CD4-positive, alpha-beta memory T cell (primary cell): ENCODE results near the gene CLCN2. TPM values are rescaled to one million over a fixed set of nuclear protein-coding genes. Genes with fewer than 3 reads are reported as not detected.
"Not testable (repeated sequence)": the region's sequence is repeated elsewhere in the genome, so short reads cannot be mapped to it uniquely, and the experiment has no call there.

ENCODE experiments used
- CTCF ChIA-PET: fragments of 350-600 bp; sonication (Branson Sonifier 250); formaldehyde crosslinking; loops from one replicate; lab custom pipeline; 2021; ENCODE audit warnings: inconsistent platforms; ENCODE audit not compliant: partially characterized antibody; lab: Charles Lee
- POLR2A ChIA-PET: fragments of 350-600 bp; sonication (Branson Sonifier 250); formaldehyde crosslinking; loops from one replicate; lab custom pipeline; 2021; ENCODE audit not compliant: partially characterized antibody; lab: Charles Lee
- DNase-seq, 5 donors: peaks; one replicate each; pipeline versions ENCODE4 v3.0.0 to v3.0.0-alpha.2; 2020 to 2022; ENCODE audit warnings: mixed read lengths in 1 of 5
- H3K27ac ChIP-seq: one replicate; pipeline ENCODE4 v1.7.0; 2013; ENCODE audit warnings: low read depth, low read length
- H3K27me3 ChIP-seq: 2 replicates; pipeline ENCODE4 v1.7.0; 2013; ENCODE audit warnings: mild to moderate bottlenecking, low read length, moderate library complexity; ENCODE audit not compliant: insufficient read depth
- H3K36me3 ChIP-seq: 2 replicates; pipeline ENCODE4 v1.7.0; 2013; ENCODE audit warnings: mild to moderate bottlenecking, low read length, moderate library complexity; ENCODE audit not compliant: insufficient read depth
- H3K4me1 ChIP-seq: 2 replicates; pipeline ENCODE4 v1.7.0; 2013; ENCODE audit warnings: mild to moderate bottlenecking, low read length, moderate library complexity; ENCODE audit not compliant: insufficient read depth
- H3K4me3 ChIP-seq, 2 donors: one replicate each; pipeline ENCODE4 v1.7.0; 2013; ENCODE audit warnings: low read length in 2 of 2, mild to moderate bottlenecking in 1 of 2
- H3K9me3 ChIP-seq, 2 donors: one replicate each; pipeline ENCODE4 v1.7.0; 2013; ENCODE audit warnings: low read length in 2 of 2, control low read depth in 1 of 2; ENCODE audit not compliant: control insufficient read depth in 1 of 2
- H3K27ac Mint-ChIP-seq, 7 donors: one replicate each; pipeline ENCODE4 v1.8.0; 2020 to 2021; ENCODE audit warnings: mixed read lengths in 7 of 7, mild to moderate bottlenecking in 6 of 7, inconsistent platforms in 3 of 7, moderate library complexity in 3 of 7
- H3K27me3 Mint-ChIP-seq, 2 donors: one replicate each; pipeline ENCODE4 v1.8.0; 2020 to 2021; ENCODE audit warnings: mixed read lengths in 2 of 2
- H3K36me3 Mint-ChIP-seq, 2 donors: one replicate each; pipeline ENCODE4 v1.8.0; 2020 to 2021; ENCODE audit warnings: mixed read lengths in 2 of 2, inconsistent platforms in 1 of 2, mild to moderate bottlenecking in 1 of 2
- H3K4me1 Mint-ChIP-seq, 4 donors: one replicate each; pipeline ENCODE4 v1.8.0; 2020 to 2021; ENCODE audit warnings: mixed read lengths in 4 of 4, mild to moderate bottlenecking in 1 of 4
- H3K4me3 Mint-ChIP-seq, 8 donors: one replicate each; pipeline ENCODE4 v1.8.0; 2020 to 2021; ENCODE audit warnings: mixed read lengths in 8 of 8, mild to moderate bottlenecking in 7 of 8, moderate library complexity in 6 of 8, inconsistent platforms in 3 of 8
- H3K9me3 Mint-ChIP-seq, 8 donors: one replicate each; pipeline ENCODE4 v1.8.0; 2020 to 2021; ENCODE audit warnings: mixed read lengths in 8 of 8, mild to moderate bottlenecking in 5 of 8, inconsistent platforms in 3 of 8, moderate library complexity in 1 of 8
- intact Hi-C: fragments of 100-400 bp; cut with micrococcal nuclease; formaldehyde crosslinking; loops from one replicate; pipeline ENCODE4 v1.15.1; 2023
- polyA plus RNA-seq, 2 donors: library from polyadenylated mRNA; unstranded; fragments of 300-500 nt; fragmentation: Illumina TruSeq; gene quantifications; one replicate each; pipeline ENCODE4 v1.2.3, GENCODE V29; 2021
- total RNA-seq, 2 experiments: library from RNA; stranded (reverse); gene quantifications; one replicate each; pipeline ENCODE4 v1.2.3, GENCODE V29; 2021

Gene CLCN2
- total and polyA plus RNA-seq, 4 experiments from 2014 or later, result 0.24 to 5.4 (median 2.1) TPM

DNA sequence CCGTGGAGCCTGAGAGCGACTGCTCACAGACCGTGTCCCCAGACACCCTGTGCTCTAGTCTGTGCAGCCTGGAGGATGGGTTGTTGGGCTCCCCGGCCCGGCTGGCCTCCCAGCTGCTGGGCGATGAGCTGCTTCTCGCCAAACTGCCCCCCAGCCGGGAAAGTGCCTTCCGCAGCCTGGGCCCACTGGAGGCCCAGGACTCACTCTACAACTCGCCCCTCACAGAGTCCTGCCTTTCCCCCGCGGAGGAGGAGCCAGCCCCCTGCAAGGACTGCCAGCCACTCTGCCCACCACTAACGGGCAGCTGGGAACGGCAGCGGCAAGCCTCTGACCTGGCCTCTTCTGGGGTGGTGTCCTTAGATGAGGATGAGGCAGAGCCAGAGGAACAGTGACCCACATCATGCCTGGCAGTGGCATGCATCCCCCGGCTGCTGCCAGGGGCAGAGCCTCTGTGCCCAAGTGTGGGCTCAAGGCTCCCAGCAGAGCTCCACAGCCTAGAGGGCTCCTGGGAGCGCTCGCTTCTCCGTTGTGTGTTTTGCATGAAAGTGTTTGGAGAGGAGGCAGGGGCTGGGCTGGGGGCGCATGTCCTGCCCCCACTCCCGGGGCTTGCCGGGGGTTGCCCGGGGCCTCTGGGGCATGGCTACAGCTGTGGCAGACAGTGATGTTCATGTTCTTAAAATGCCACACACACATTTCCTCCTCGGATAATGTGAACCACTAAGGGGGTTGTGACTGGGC, 16.7 kb downstream of the CLCN2 start:
- H3K27ac ChIP-seq, result no peak overlapping the region
- H3K4me3 Mint-ChIP-seq, result no peak overlapping the region
- ChIA-PET CTCF (no interaction called here), POLR2A (no interaction called here)
- H3K4me1 ChIP-seq, result no peaks in the 10 kb centered on the region
- no peak for DNase-seq
- no peak overlapping the region for H3K4me3 ChIP-seq
- no peaks in the 10 kb centered on the region for H3K27me3 Mint-ChIP-seq
- H3K36me3 ChIP-seq, result peaks cover 3% of the 10 kb centered on the region
- no peaks in the 10 kb centered on the region for H3K9me3 Mint-ChIP-seq
- intact Hi-C loops, result no loop called here
- no peaks in the 10 kb centered on the region for H3K27me3 ChIP-seq
- H3K27ac Mint-ChIP-seq, result no peak overlapping the region
- H3K4me1 Mint-ChIP-seq, result peaks cover 0 to 16% (median under 1%) of the 10 kb centered on the region in 4 donors
- no peaks in the 10 kb centered on the region for H3K9me3 ChIP-seq
- peaks cover 4 to 13% of the 10 kb centered on the region in 2 donors for H3K36me3 Mint-ChIP-seq

DNA sequence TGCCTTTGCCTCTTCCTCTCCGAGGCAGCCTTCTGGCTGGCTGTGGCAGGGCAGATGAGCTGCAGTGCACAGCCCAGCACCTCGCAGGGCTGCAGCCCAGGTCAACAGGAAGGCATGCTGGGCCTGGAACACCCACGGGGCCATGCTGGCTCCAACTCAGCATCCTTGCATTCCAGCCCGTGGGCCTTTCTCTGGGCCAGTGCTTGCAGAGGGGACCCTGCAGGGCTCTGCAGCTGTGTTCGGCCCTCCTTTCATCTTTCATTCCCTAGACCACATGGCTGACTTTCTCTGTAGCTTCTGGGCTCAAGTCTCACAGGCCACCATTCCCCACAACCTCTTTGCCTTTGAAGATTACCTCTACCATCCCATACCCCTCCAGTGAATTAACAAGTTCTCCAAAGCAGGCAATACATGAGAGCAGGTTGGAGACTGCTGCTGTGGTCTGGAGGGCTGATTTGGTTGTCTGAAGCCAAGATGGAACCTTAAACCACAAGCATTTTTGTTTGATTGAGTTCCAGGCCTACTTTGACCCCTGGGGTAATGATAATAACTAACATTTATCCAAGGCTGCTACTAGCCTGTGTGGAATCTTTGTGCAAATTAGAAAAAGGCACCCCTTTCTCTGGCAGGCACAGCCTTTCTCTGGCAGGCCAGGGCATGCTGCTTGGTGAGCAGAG, 18.1 kb downstream of the CLCN2 start:
- Histone ChIP-seq H3K4me3 (no peak overlapping the region), H3K27me3 (no peaks in the 10 kb centered on the region), H3K9me3 (no peaks in the 10 kb centered on the region), H3K4me1 (no peaks in the 10 kb centered on the region), H3K36me3 (peaks cover 3% of the 10 kb centered on the region), H3K27ac (no peak overlapping the region)
- DNase-seq, result no peak
- H3K27ac Mint-ChIP-seq, result peak overlapping the region in 1 of 7 donors; percentile 35
- no peaks in the 10 kb centered on the region for H3K27me3 Mint-ChIP-seq
- H3K4me1 Mint-ChIP-seq, result peaks cover 1 to 16% (median 3%) of the 10 kb centered on the region in 4 donors
- ChIA-PET POLR2A (no interaction called here), CTCF (no interaction called here)
- intact Hi-C loops, result no loop called here
- H3K9me3 Mint-ChIP-seq, result no peaks in the 10 kb centered on the region
- peaks cover 4 to 13% of the 10 kb centered on the region in 2 donors for H3K36me3 Mint-ChIP-seq
- no peak overlapping the region for H3K4me3 Mint-ChIP-seq

DNA sequence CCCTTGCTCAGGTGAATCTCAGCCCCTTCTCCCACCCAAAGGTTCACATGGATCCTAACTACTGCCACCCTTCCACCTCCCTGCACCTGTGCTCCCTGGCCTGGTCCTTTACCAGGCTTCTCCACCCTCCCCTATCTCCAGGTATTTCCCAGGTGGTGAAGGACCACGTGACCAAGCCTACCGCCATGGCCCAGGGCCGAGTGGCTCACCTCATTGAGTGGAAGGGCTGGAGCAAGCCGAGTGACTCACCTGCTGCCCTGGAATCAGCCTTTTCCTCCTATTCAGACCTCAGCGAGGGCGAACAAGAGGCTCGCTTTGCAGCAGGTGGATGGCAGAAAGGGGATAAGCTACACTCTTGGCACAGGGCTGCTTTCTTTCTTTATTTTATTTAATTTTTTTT, 19.5 kb downstream of the CLCN2 start:
- intact Hi-C loops, result no loop called here
- H3K27ac ChIP-seq, result no peak overlapping the region
- Mint-ChIP-seq H3K4me3 (no peak overlapping the region), H3K9me3 (no peaks in the 10 kb centered on the region), H3K36me3 (peaks cover 4 to 13% of the 10 kb centered on the region in 2 donors), H3K4me1 (peaks cover 9 to 30% (median 17%) of the 10 kb centered on the region in 4 donors), H3K27me3 (no peaks in the 10 kb centered on the region), H3K27ac (peak overlapping the region in 2 of 7 donors; percentile 72 to 76)
- no peaks in the 10 kb centered on the region for H3K27me3 ChIP-seq
- ChIA-PET POLR2A (no interaction called here), CTCF (no interaction called here)
- peaks cover 6% of the 10 kb centered on the region for H3K4me1 ChIP-seq
- no peaks in the 10 kb centered on the region for H3K9me3 ChIP-seq
- DNase-seq, result no peak
- no peak overlapping the region for H3K4me3 ChIP-seq
- H3K36me3 ChIP-seq, result peaks cover 3% of the 10 kb centered on the region

GRCh38 chr3:184339451-184340135, 21.8 kb downstream of the CLCN2 start:
- CTCF ChIA-PET, result interaction anchor here (1.0 kb wide), 1 partner anchor 37 kb away, joined by 3 read pairs; no protein-coding TSS in a partner anchor
- H3K4me3 Mint-ChIP-seq, H3K27ac ChIP-seq, H3K4me3 ChIP-seq, H3K36me3 ChIP-seq, H3K27me3 ChIP-seq, H3K27me3 Mint-ChIP-seq, intact Hi-C loops, H3K9me3 ChIP-seq, H3K9me3 Mint-ChIP-seq, DNase-seq, H3K27ac Mint-ChIP-seq: not testable (repeated sequence)
- Mint-ChIP-seq H3K36me3 (peaks cover 5 to 16% of the 10 kb centered on the region in 2 donors), H3K4me1 (peaks cover 16 to 43% (median 26%) of the 10 kb centered on the region in 4 donors)
- peaks cover 20% of the 10 kb centered on the region for H3K4me1 ChIP-seq
- POLR2A ChIA-PET, result interaction anchor here (1.0 kb wide), 1 partner anchor 23 kb away, joined by 3 read pairs; no protein-coding TSS in a partner anchor

- no peak overlapping the region for H3K4me3 ChIP-seq
- H3K9me3 ChIP-seq, result no peaks in the 10 kb centered on the region
- no peaks in the 10 kb centered on the region for H3K27me3 ChIP-seq
- Mint-ChIP-seq H3K4me1 (peaks cover 22 to 48% (median 26%) of the 10 kb centered on the region in 4 donors), H3K4me3 (peak overlapping the region in 1 of 8 donors; percentile 51), H3K27ac (peak overlapping the region in 2 of 7 donors; percentile 9 to 43), H3K27me3 (no peaks in the 10 kb centered on the region), H3K9me3 (no peaks in the 10 kb centered on the region), H3K36me3 (peaks cover 11 to 22% of the 10 kb centered on the region in 2 donors)
- H3K36me3 ChIP-seq, result peaks cover 3% of the 10 kb centered on the region
- ChIA-PET CTCF (interaction anchor here (1.0 to 1.5 kb wide), 3 partner anchors 37 to 201 kb away, joined by 3 to 5 read pairs (median 3); no protein-coding TSS in a partner anchor), POLR2A (interaction anchor here (1.0 kb wide), 1 partner anchor 24 kb away, joined by 3 read pairs; no protein-coding TSS in a partner anchor)
- intact Hi-C loops, result no loop called here
- peaks cover 20% of the 10 kb centered on the region for H3K4me1 ChIP-seq
- H3K27ac ChIP-seq, result no peak overlapping the region
- no peak for DNase-seq
These were observed 22.4 kb downstream of the CLCN2 start for GRCh38 chr3:184339001-184339400.

- Mint-ChIP-seq H3K27me3 (no peaks in the 10 kb centered on the region), H3K36me3 (peaks cover 13 to 27% of the 10 kb centered on the region in 2 donors), H3K9me3 (no peaks in the 10 kb centered on the region), H3K27ac (peak overlapping the region in 1 of 7 donors; percentile 22), H3K4me3 (peak overlapping the region in 3 of 8 donors; percentile 22 to 47 (median 41)), H3K4me1 (peaks cover 22 to 53% (median 26%) of the 10 kb centered on the region in 4 donors)
- H3K36me3 ChIP-seq, result peaks cover 7% of the 10 kb centered on the region
- peak in 2 of 5 donors; percentile 11 to 52 for DNase-seq
- H3K4me3 ChIP-seq, result no peak overlapping the region
- H3K27ac ChIP-seq, result no peak overlapping the region
- ChIA-PET CTCF (interaction anchor here (1.0 to 1.5 kb wide), 3 partner anchors 36 to 202 kb away, joined by 3 to 5 read pairs (median 3); no protein-coding TSS in a partner anchor), POLR2A (interaction anchor here (1.0 to 2.7 kb wide), 2 partner anchors 23 to 24 kb away, joined by 3 to 10 read pairs; partner anchors contain the start of genes CLCN2 and POLR2H)
- no peaks in the 10 kb centered on the region for H3K9me3 ChIP-seq
- peaks cover 20% of the 10 kb centered on the region for H3K4me1 ChIP-seq
- intact Hi-C loops, result no loop called here
- H3K27me3 ChIP-seq, result no peaks in the 10 kb centered on the region
These were observed 22.9 kb downstream of the CLCN2 start for GRCh38 chr3:184338511-184338945.
